Measurements from ENCODE around the gene SYCE1. TPM values are rescaled to one million over a fixed set of nuclear protein-coding genes. Genes with fewer than 3 reads are reported as not detected.
"Not testable (repeated sequence)": the region's sequence is repeated elsewhere in the genome, so short reads cannot be mapped to it uniquely, and the experiment has no call there.

SYCE1 gene, protein sequence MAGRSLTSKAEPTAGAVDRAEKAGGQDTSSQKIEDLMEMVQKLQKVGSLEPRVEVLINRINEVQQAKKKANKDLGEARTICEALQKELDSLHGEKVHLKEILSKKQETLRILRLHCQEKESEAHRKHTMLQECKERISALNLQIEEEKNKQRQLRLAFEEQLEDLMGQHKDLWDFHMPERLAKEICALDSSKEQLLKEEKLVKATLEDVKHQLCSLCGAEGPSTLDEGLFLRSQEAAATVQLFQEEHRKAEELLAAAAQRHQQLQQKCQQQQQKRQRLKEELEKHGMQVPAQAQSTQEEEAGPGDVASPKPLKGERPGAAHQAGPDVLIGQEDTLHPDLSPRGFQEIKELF
- 1 to 10 TPM in 1 of 2 donors, not detected in 1; 1.8 TPM for total RNA-seq

DNA sequence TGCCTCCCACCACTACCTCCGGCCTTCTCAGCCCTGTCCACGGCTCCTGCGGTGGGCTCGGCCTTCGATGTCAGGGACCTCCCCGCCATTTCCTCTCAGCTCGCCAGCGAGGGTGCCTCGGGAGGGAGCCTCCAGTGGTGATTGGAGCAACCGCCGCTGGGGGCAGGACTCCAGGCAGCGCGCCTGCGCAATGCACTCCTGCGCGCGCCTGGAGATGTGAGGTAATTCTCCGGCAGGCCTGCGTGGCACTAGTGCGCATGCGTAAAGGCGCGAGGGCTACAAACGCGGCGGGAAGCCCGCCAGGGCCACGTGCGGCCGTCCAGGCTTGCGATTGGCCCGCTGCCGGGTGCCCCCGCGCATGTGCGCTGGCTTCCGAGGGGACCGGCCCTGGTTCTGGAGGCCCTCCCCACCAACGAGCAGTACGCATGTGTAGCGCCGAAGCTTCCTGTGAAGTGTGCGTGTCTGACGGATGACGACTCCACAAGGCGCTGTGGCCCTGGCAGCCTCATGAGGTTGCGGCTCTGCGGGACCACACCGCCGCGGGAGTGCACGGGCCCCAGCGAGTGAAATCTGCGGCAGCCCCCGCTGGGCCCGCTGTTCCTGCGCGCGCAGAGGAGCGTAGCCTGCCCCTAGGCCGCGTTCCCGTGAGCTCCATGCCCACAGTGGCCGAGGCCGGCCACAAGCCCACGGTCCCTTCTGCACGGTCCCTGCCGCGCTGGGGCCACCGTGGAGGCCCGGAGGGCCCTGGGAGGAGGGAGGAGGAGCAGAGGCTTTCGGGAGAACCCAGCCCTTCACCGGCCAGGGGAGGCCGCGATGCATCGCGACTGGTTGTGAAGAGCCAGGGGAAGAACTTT is at the start of gene SYCE1:
TSS of gene SYCE1 (minus strand) at position 143 of the 854 bp plus-strand sequence. CDS start at position 89, 54 bp downstream.
- Histone ChIP-seq H3K4me3 (peak within 1 kb of the TSS; percentile 62), H3K4me1 (ENCODE audit: control insufficient read depth in 1 of 2, low read depth in 2 of 2) (no peaks in the 10 kb centered on the region), H3K9me3 (no peaks in the 10 kb centered on the region), H3K27ac (no peak within 1 kb of the TSS), H3K27me3 (replicated peaks; ENCODE audit: insufficient read depth) (no peaks in the 10 kb centered on the region), H3K36me3 (no peaks in the 10 kb centered on the region)
- TF ChIP-seq, protein P1, sequence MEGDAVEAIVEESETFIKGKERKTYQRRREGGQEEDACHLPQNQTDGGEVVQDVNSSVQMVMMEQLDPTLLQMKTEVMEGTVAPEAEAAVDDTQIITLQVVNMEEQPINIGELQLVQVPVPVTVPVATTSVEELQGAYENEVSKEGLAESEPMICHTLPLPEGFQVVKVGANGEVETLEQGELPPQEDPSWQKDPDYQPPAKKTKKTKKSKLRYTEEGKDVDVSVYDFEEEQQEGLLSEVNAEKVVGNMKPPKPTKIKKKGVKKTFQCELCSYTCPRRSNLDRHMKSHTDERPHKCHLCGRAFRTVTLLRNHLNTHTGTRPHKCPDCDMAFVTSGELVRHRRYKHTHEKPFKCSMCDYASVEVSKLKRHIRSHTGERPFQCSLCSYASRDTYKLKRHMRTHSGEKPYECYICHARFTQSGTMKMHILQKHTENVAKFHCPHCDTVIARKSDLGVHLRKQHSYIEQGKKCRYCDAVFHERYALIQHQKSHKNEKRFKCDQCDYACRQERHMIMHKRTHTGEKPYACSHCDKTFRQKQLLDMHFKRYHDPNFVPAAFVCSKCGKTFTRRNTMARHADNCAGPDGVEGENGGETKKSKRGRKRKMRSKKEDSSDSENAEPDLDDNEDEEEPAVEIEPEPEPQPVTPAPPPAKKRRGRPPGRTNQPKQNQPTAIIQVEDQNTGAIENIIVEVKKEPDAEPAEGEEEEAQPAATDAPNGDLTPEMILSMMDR (IDR thresholded peaks at IDR 0.05) = no peak
- peak; percentile 72 for ATAC-seq (ENCODE audit: insufficient number of reproducible peaks, low FRiP score, low read depth)
- DNase-seq (ENCODE audit: low spot score) = no peak

DNA sequence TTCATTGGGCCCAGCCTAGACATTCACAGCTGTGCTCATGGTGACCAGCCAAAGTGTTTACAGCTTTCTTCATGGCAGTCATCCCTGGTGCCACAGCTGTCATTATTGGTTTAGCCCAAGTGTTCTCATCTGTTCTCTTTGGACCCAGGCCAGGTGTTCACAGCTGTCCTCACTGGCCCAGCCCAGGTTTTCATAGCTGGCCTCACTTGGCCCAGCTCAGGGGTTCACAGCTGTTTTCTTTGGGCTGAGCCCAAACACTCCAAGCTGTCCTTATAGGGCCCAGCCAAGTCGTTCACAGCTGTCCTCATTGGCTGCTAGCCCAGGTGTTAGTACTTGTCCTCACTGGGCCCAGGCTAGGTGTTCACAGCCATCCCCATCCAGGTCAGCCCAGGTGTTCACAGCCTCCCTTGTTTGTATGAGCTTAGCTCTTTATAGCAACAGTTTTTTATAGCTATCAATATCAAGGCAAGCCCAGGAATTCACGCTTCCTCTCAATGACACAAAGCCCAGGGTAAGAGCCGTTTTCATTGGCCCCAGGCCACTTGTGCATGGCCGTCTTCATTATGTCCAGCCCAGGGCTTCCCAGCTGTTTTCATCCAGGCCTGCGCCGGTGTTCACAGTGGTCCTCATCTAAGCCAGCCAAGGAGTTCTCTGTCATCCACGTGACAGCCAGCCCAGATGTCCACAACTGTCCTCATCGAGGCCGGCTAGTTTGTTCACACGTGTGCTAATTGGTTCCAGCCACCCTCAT is 49.6 kb upstream of the SYCE1 start:
- DNase-seq (ENCODE audit: low spot score) (no peak), ATAC-seq (ENCODE audit: insufficient number of reproducible peaks, low FRiP score, low read depth) (no peak)
- H3K4me3 ChIP-seq = no peak overlapping the region
- TF ChIP-seq, protein P1 (IDR thresholded peaks at IDR 0.05) = no peak
- H3K4me1 ChIP-seq (ENCODE audit: control insufficient read depth in 1 of 2, low read depth in 2 of 2) = no peaks in the 10 kb centered on the region
- H3K36me3 ChIP-seq = no peaks in the 10 kb centered on the region
- H3K9me3 ChIP-seq = no peaks in the 10 kb centered on the region
- H3K27ac ChIP-seq = no peak overlapping the region
- H3K27me3 ChIP-seq (replicated peaks; ENCODE audit: insufficient read depth) = no peaks in the 10 kb centered on the region

DNA sequence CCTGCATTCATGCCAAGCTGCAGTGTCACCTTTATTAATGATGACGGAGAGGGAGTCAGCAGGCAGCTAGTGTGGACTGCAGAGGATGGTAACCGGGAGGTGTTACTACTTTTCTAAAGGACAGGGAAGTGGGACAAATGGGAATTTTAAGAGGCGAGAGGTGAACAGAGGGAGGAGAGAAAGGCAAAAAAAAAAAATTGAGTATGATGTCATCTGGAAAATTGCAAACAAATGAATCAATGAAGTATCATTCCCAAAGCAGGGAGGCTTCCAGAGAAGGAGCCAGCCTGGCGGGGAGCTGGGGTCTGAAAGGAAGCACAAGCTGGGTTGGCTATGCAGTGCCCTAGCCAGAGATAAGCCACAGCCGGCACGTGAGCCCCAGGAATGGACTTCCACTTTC is 48.3 kb upstream of the SYCE1 start:
- Histone ChIP-seq H3K9me3 (no peaks in the 10 kb centered on the region), H3K4me1 (ENCODE audit: control insufficient read depth in 1 of 2, low read depth in 2 of 2) (no peaks in the 10 kb centered on the region), H3K27me3 (replicated peaks; ENCODE audit: insufficient read depth) (no peaks in the 10 kb centered on the region), H3K27ac (no peak overlapping the region), H3K36me3 (no peaks in the 10 kb centered on the region), H3K4me3 (no peak overlapping the region)
- TF ChIP-seq, protein P1 (IDR thresholded peaks at IDR 0.05) = no peak
- DNase-seq (ENCODE audit: low spot score) (no peak), ATAC-seq (ENCODE audit: insufficient number of reproducible peaks, low FRiP score, low read depth) (no peak)

DNA sequence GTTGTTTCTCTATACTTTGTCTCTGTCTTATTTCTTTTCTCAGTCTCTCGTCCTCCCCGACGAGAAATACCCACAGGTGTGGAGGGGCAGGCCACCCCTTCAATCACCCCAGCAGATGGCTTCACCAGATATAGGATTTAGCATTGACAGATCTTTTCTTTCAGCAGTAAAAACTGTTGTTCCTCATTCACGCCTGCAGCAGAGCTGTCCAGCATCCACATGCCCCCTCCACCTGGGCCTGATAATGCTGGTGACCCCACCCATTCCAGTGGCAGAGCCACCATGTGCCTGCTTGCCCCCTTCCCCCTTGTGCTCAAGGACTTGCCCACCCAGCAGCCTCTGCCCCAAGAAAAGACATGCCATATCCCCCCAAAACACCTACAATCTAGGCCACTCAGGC is 45.7 kb upstream of the SYCE1 start:
- no peak overlapping the region for H3K27ac ChIP-seq
- no peak for ATAC-seq (ENCODE audit: insufficient number of reproducible peaks, low FRiP score, low read depth)
- no peaks in the 10 kb centered on the region for H3K27me3 ChIP-seq (replicated peaks; ENCODE audit: insufficient read depth)
- no peak for DNase-seq (ENCODE audit: low spot score)
- H3K4me1 ChIP-seq (ENCODE audit: control insufficient read depth in 1 of 2, low read depth in 2 of 2) = no peaks in the 10 kb centered on the region
- H3K4me3 ChIP-seq = no peak overlapping the region
- TF ChIP-seq, protein P1 (IDR thresholded peaks at IDR 0.05) = no peak
- H3K36me3 ChIP-seq = no peaks in the 10 kb centered on the region
- no peaks in the 10 kb centered on the region for H3K9me3 ChIP-seq

DNA sequence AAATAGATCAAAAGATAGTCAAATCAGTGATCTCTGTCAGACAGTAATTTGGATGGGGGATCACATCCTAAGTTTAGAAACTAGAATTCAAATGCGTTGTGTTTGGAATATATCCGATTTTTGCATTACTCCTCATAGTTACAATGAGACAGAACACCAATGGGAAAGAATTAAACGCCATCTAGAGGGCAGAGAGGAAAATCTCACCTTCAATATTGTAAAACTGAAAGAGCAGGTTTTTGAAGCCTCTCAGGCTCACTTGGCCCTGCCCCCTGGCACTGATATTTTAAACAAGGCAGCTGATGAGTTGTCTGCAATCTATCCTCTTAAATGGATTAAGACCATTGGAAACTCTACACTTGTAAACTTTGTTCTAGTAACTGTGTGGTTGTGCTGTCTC is 43.5 kb upstream of the SYCE1 start:
- TF ChIP-seq, protein P1 (IDR thresholded peaks at IDR 0.05) = no peak
- Histone ChIP-seq H3K4me3 (no peak overlapping the region), H3K27me3 (replicated peaks; ENCODE audit: insufficient read depth) (no peaks in the 10 kb centered on the region), H3K36me3 (no peaks in the 10 kb centered on the region), H3K4me1 (ENCODE audit: control insufficient read depth in 1 of 2, low read depth in 2 of 2) (no peaks in the 10 kb centered on the region), H3K27ac (no peak overlapping the region), H3K9me3 (no peaks in the 10 kb centered on the region)
- ATAC-seq (ENCODE audit: insufficient number of reproducible peaks, low FRiP score, low read depth) (no peak), DNase-seq (ENCODE audit: low spot score) (no peak)

DNA sequence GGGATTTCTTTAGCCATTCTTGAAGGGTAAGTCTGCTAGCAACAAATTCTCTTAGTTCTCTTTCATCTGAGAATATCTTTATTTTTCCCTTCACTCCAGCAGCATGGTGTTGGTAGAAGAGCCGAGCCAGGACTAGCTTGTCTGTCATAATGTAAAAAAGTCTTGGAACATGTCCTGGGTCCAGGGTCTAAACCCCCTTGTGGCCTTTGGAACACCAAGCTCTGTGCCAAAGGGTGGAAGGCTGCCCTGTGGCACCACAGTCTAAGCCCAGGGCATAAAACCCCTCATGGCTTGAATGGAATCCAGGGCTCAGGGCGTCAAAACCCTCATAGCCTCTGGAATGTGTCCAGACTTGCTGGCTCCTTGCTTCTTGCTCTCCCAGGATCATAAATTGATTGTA is 38.1 kb upstream of the SYCE1 start:
- H3K27ac ChIP-seq; DNase-seq (ENCODE audit: low spot score); H3K36me3 ChIP-seq; H3K9me3 ChIP-seq; H3K4me1 ChIP-seq (ENCODE audit: control insufficient read depth in 1 of 2, low read depth in 2 of 2); ATAC-seq (ENCODE audit: insufficient number of reproducible peaks, low FRiP score, low read depth); H3K27me3 ChIP-seq (replicated peaks; ENCODE audit: insufficient read depth); H3K4me3 ChIP-seq: not testable (repeated sequence)

Measured in thoracic aorta (tissue), 2 donors.